WTC11 (cell line): ENCODE measurements around the gene HGS. TPM values are rescaled to one million over a fixed set of nuclear protein-coding genes. Genes with fewer than 3 reads are reported as not detected.

Experiments
- ATAC-seq: fragments of 200-7000 bp; cut with Tn5 transposase; 2 replicates; pipeline ENCODE4 v1.10.0; 2021; ENCODE audit warnings: mild to moderate bottlenecking, moderate library complexity
- CTCF ChIA-PET: fragments of 300-600 bp; sonication (Branson Sonifier 250); formaldehyde crosslinking; loops from one replicate; lab custom pipeline; 2021; ENCODE audit warnings: antibody characterized with exemption; lab: Charles Lee
- POLR2A ChIA-PET: fragments of 350-600 bp; sonication (Branson Sonifier 250); formaldehyde crosslinking; loops from one replicate; lab custom pipeline; 2021; ENCODE audit warnings: antibody characterized with exemption; lab: Charles Lee
- DNase-seq: peaks from one replicate; pipeline ENCODE4 v3.0.0; 2021; ENCODE audit warnings: low spot score
- H3K27ac Mint-ChIP-seq: 2 replicates; pipeline ENCODE4 v1.8.0; 2021; ENCODE audit warnings: mixed read lengths
- H3K27me3 Mint-ChIP-seq: 2 replicates; pipeline ENCODE4 v1.8.0; 2021; ENCODE audit warnings: low read depth, mild to moderate bottlenecking, moderate library complexity, mixed read lengths
- H3K36me3 Mint-ChIP-seq: 2 replicates; pipeline ENCODE4 v1.8.0; 2021; ENCODE audit warnings: mixed read lengths
- H3K4me1 Mint-ChIP-seq: 2 replicates; pipeline ENCODE4 v1.8.0; 2022; ENCODE audit warnings: mixed read lengths
- H3K4me3 Mint-ChIP-seq: 2 replicates; pipeline ENCODE4 v1.8.0; 2021; ENCODE audit warnings: mild to moderate bottlenecking, moderate library complexity, mixed read lengths
- H3K9me3 Mint-ChIP-seq: 2 replicates; pipeline ENCODE4 v1.8.0; 2021; ENCODE audit warnings: mixed read lengths
- ATF3 ChIP-seq: sonication (generic); formaldehyde crosslinking; conservative IDR thresholded peaks from 2 replicates; pipeline ENCODE4 v1.8.1; 2022; ENCODE audit warnings: mild to moderate bottlenecking, missing genetic modification reagents
- CTCF ChIP-seq: fragments of 200-600 bp; IDR thresholded peaks from 2 replicates; pipeline ENCODE4 v1.8.0; 2022; ENCODE audit warnings: antibody characterized with exemption
- E2F4 ChIP-seq: sonication (generic); formaldehyde crosslinking; IDR thresholded peaks from 2 replicates; pipeline ENCODE4 v1.8.1; 2022; ENCODE audit warnings: low read depth, mild to moderate bottlenecking, moderate library complexity, missing genetic modification reagents, borderline replicate concordance
- HMGA2 ChIP-seq: fragments of 250-450 bp; sonication (Bioruptor Pico); IDR thresholded peaks from 2 replicates; pipeline ENCODE4 v1.4.0; 2021; ENCODE audit warnings: mild to moderate bottlenecking, moderate library complexity
- HMGXB4 ChIP-seq: sonication (generic); formaldehyde crosslinking; IDR thresholded peaks from 2 replicates; pipeline ENCODE4 v1.8.1; 2023; ENCODE audit warnings: mild to moderate bottlenecking, moderate library complexity, missing genetic modification reagents
- IRF2 ChIP-seq: sonication (generic); formaldehyde crosslinking; IDR thresholded peaks from 2 replicates; pipeline ENCODE4 v1.8.0; 2022; ENCODE audit warnings: low read depth, missing genetic modification reagents, borderline replicate concordance
- MXD4 ChIP-seq: fragments of 250-450 bp; sonication (Bioruptor Pico); IDR thresholded peaks from 2 replicates; pipeline ENCODE4 v1.8.0; 2021; ENCODE audit warnings: mild to moderate bottlenecking, moderate library complexity, borderline replicate concordance
- MYBL2 ChIP-seq: sonication (generic); formaldehyde crosslinking; IDR thresholded peaks from 2 replicates; pipeline ENCODE4 v1.8.1; 2023; ENCODE audit warnings: mild to moderate bottlenecking, moderate library complexity, missing genetic modification reagents
- STAT6 ChIP-seq: sonication (generic); formaldehyde crosslinking; conservative IDR thresholded peaks from 2 replicates; pipeline ENCODE4 v1.8.1; 2023; ENCODE audit warnings: mild to moderate bottlenecking, low read depth, missing genetic modification reagents, moderate library complexity
- TEAD4 ChIP-seq: sonication (generic); formaldehyde crosslinking; IDR thresholded peaks from 2 replicates; pipeline ENCODE4 v1.8.0; 2022; ENCODE audit warnings: mild to moderate bottlenecking, missing genetic modification reagents
- USF2 ChIP-seq: sonication (generic); formaldehyde crosslinking; IDR thresholded peaks from 2 replicates; pipeline ENCODE4 v1.8.1; 2023; ENCODE audit warnings: mild to moderate bottlenecking, missing genetic modification reagents, moderate library complexity
- ZMAT4 ChIP-seq: fragments of 250-450 bp; sonication (Bioruptor Pico); IDR thresholded peaks from 2 replicates; pipeline ENCODE4 v1.9.0; 2021; ENCODE audit warnings: mild to moderate bottlenecking
- ZNF138 ChIP-seq: sonication (generic); formaldehyde crosslinking; conservative IDR thresholded peaks from 2 replicates; pipeline ENCODE4 v1.8.1; 2022; ENCODE audit warnings: mild to moderate bottlenecking, moderate library complexity, missing genetic modification reagents
- ZNF317 ChIP-seq: sonication (generic); formaldehyde crosslinking; IDR thresholded peaks from 2 replicates; pipeline ENCODE4 v1.8.1; 2023; ENCODE audit warnings: low read depth, mild to moderate bottlenecking, moderate library complexity, missing genetic modification reagents, borderline replicate concordance
- ZNF396 ChIP-seq: fragments of 250-450 bp; sonication (Bioruptor Pico); IDR thresholded peaks from 2 replicates; pipeline ENCODE4 v1.8.0; 2021; ENCODE audit warnings: mild to moderate bottlenecking, moderate library complexity, borderline replicate concordance
- ZNF423 ChIP-seq: fragments of 250-450 bp; sonication (Bioruptor Pico); IDR thresholded peaks from 2 replicates; pipeline ENCODE4 v2.1.2; 2022; ENCODE audit warnings: mild to moderate bottlenecking, moderate library complexity
- ZNF512 ChIP-seq: sonication (generic); formaldehyde crosslinking; IDR thresholded peaks from 2 replicates; pipeline ENCODE4 v1.8.1; 2022; ENCODE audit warnings: missing genetic modification reagents, borderline replicate concordance
- ZNF671 ChIP-seq: fragments of 250-450 bp; sonication (Bioruptor Pico); IDR thresholded peaks from 2 replicates; pipeline ENCODE4 v1.8.0; 2021; ENCODE audit warnings: mild to moderate bottlenecking
- total RNA-seq: library from RNA; stranded (reverse); gene quantifications from 3 replicates; pipeline ENCODE4 v1.2.3, GENCODE V29; 2021

HGS gene
- total RNA-seq, 1 experiment from 2014 or later = 113 TPM

- ChIA-PET CTCF (interaction anchor here (0.6 to 1.7 kb wide), 9 partner anchors 16 to 363 kb away, joined by 3 to 10 read pairs (median 4); partner anchors contain the start of genes ARL16, HGS, MRPL12 and NPLOC4), POLR2A (no interaction called here)
- H3K36me3 Mint-ChIP-seq = peaks cover 48% of the 10 kb centered on the region
- peak overlapping the region; percentile 96 for H3K4me3 Mint-ChIP-seq
- no peaks in the 10 kb centered on the region for H3K9me3 Mint-ChIP-seq
- ATAC-seq = 0 out of 2 replicates have a peak, but pooled peaks have one; percentile 5
- DNase-seq = peak; percentile 68
- peaks cover 21% of the 10 kb centered on the region for H3K4me1 Mint-ChIP-seq
- TF ChIP-seq ZNF671 (no peak), E2F4 (CRISPR knock-in tag) (no peak), TEAD4 (CRISPR knock-in tag) (no peak), HMGXB4 (CRISPR knock-in tag) (no peak), ZNF396 (CRISPR knock-in tag) (no peak), ZNF423 (no peak), IRF2 (no peak), ZNF512 (CRISPR knock-in tag) (no peak), MXD4 (CRISPR knock-in tag) (no peak), ZMAT4 (no peak), ZNF317 (no peak), HMGA2 (no peak), CTCF (no peak), ATF3 (CRISPR knock-in tag) (no peak), USF2 (CRISPR knock-in tag) (no peak), ZNF138 (no peak), STAT6 (CRISPR knock-in tag) (no peak), MYBL2 (no peak)
- peak overlapping the region; percentile 91 for H3K27ac Mint-ChIP-seq
- no peaks in the 10 kb centered on the region for H3K27me3 Mint-ChIP-seq
Observed at GRCh38 chr17:81667754-81668153, 16.1 kb upstream of the HGS start.
